IMR-90 (cell line): Measurements from ENCODE around the gene COL6A3. TPM values are rescaled to one million over a fixed set of nuclear protein-coding genes. Genes with fewer than 3 reads are reported as not detected.

Experiments used
- ATAC-seq: fragments of 200-7000 bp; cut with Tn5 transposase; 2 replicates; pipeline ENCODE4 v1.9.1; 2020; ENCODE audit warnings: low read depth, mild to moderate bottlenecking, moderate library complexity
- BruUV-seq: library from RNA; stranded (reverse); fragments of 400-500 nt; replicated peaks from 2 replicates; lab custom pipeline; 2021; lab: Mats Ljungman, UMichigan
- CTCF ChIA-PET: fragments of 300-600 bp; formaldehyde crosslinking; extraction: SDS; loops from one replicate; lab custom pipeline; 2021; ENCODE audit warnings: antibody characterized with exemption; lab: Yijun Ruan, JAX
- POLR2A ChIA-PET: fragments of 300-600 bp; sonication (Branson Sonifier 250); formaldehyde crosslinking; loops from one replicate; lab custom pipeline; 2022; ENCODE audit warnings: antibody characterized with exemption; ENCODE audit not compliant: unreplicated experiment; lab: Charles Lee
- DNase-seq: peaks from one replicate; pipeline ENCODE4 v3.0.0; 2013
- H2AFZ ChIP-seq: replicated peaks from 2 replicates; pipeline ENCODE3; 2013; ENCODE audit warnings: low read length, mild to moderate bottlenecking; ENCODE audit not compliant: poor library complexity
- H2AK5ac ChIP-seq: 2 replicates; pipeline ENCODE4 v1.6.1; 2013; ENCODE audit warnings: low read depth, low read length, inconsistent platforms
- H2AK9ac ChIP-seq: replicated peaks from 2 replicates; pipeline ENCODE3; 2013; ENCODE audit warnings: mild to moderate bottlenecking, low read depth, low read length, moderate library complexity; ENCODE audit not compliant: poor library complexity
- H2BK120ac ChIP-seq: 2 replicates; pipeline ENCODE4 v1.6.1; 2013; ENCODE audit warnings: low read depth, low read length, inconsistent platforms
- H2BK15ac ChIP-seq: 3 replicates; pipeline ENCODE4 v1.6.1; 2013; ENCODE audit warnings: low read depth, low read length, inconsistent platforms
- H2BK20ac ChIP-seq: 2 replicates; pipeline ENCODE4 v1.6.1; 2013; ENCODE audit warnings: low read depth, mild to moderate bottlenecking, inconsistent platforms, low read length, moderate library complexity
- H2BK5ac ChIP-seq: 2 replicates; pipeline ENCODE4 v1.6.1; 2013; ENCODE audit warnings: mild to moderate bottlenecking, low read depth, low read length, inconsistent platforms; ENCODE audit not compliant: poor library complexity, severe bottlenecking
- H3K14ac ChIP-seq: replicated peaks from 2 replicates; pipeline ENCODE4 v1.6.1; 2013; ENCODE audit warnings: low read depth, low read length, inconsistent platforms
- H3K18ac ChIP-seq: 2 replicates; pipeline ENCODE4 v1.6.1; 2013; ENCODE audit warnings: low read depth, low read length, control low read depth
- H3K23ac ChIP-seq: 2 replicates; pipeline ENCODE4 v1.6.1; 2013; ENCODE audit warnings: low read depth, low read length, inconsistent platforms
- H3K27ac ChIP-seq: 2 replicates; pipeline ENCODE4 v1.5.1; 2013; ENCODE audit warnings: mild to moderate bottlenecking, control low read depth, low read length; ENCODE audit not compliant: insufficient read depth
- H3K27me3 ChIP-seq: 2 replicates; pipeline ENCODE4 v1.6.1; 2013; ENCODE audit warnings: low read length; ENCODE audit not compliant: control insufficient read depth, insufficient read depth
- H3K36me3 ChIP-seq: 2 replicates; pipeline ENCODE4 v1.6.1; 2013; ENCODE audit warnings: low read length, mixed read lengths; ENCODE audit not compliant: control insufficient read depth, insufficient read depth
- H3K4ac ChIP-seq: 2 replicates; pipeline ENCODE4 v1.6.1; 2013; ENCODE audit warnings: low read depth, low read length, inconsistent platforms
- H3K4me1 ChIP-seq: 2 replicates; pipeline ENCODE4 v1.6.1; 2013; ENCODE audit warnings: low read length, mixed read lengths; ENCODE audit not compliant: control insufficient read depth, insufficient read depth
- H3K4me2 ChIP-seq: 2 replicates; pipeline ENCODE4 v1.6.1; 2013; ENCODE audit warnings: low read depth, mild to moderate bottlenecking, control low read depth, low read length, moderate library complexity
- H3K4me3 ChIP-seq: 2 replicates; pipeline ENCODE4 v1.5.1; 2013; ENCODE audit warnings: low read depth, mild to moderate bottlenecking, control low read depth, low read length, moderate library complexity; ENCODE audit not compliant: insufficient read depth
- H3K56ac ChIP-seq: 2 replicates; pipeline ENCODE4 v1.6.1; 2013; ENCODE audit warnings: low read length, inconsistent platforms; ENCODE audit not compliant: insufficient read depth; ENCODE audit errors: extremely low read depth
- H3K79me1 ChIP-seq, 2 experiments: 2 replicates each; pipeline ENCODE4 v1.6.1; 2013; ENCODE audit warnings: low read length in 2 of 2, inconsistent platforms in 1 of 2, low read depth in 1 of 2
- H3K9ac ChIP-seq: 2 replicates; pipeline ENCODE4 v1.6.1; 2013; ENCODE audit warnings: low read depth, low read length, control low read depth
- H3K9me1 ChIP-seq: 2 replicates; pipeline ENCODE4 v1.6.1; 2013; ENCODE audit warnings: low read length, inconsistent platforms; ENCODE audit not compliant: insufficient read depth
- H3K9me3 ChIP-seq: 2 replicates; pipeline ENCODE4 v1.6.1; 2013; ENCODE audit warnings: low read length; ENCODE audit not compliant: control insufficient read depth, insufficient read depth
- H4K20me1 ChIP-seq: 2 replicates; pipeline ENCODE4 v1.6.1; 2013; ENCODE audit warnings: low read length, inconsistent platforms; ENCODE audit not compliant: insufficient read depth
- H4K5ac ChIP-seq: 2 replicates; pipeline ENCODE4 v1.6.1; 2013; ENCODE audit warnings: mild to moderate bottlenecking, low read depth, low read length, control low read depth
- H4K8ac ChIP-seq, 2 experiments: 2 replicates each; pipeline ENCODE4 v1.6.1; 2013; ENCODE audit warnings: low read depth in 2 of 2, low read length in 2 of 2, control low read depth in 1 of 2, inconsistent platforms in 1 of 2
- H4K91ac ChIP-seq: 2 replicates; pipeline ENCODE4 v1.6.1; 2013; ENCODE audit warnings: low read depth, low read length, inconsistent platforms; ENCODE audit not compliant: insufficient read depth
- FOS ChIP-seq: fragments of 150-350 bp; IDR thresholded peaks from 2 replicates; pipeline ENCODE4 v1.6.1; 2016; ENCODE audit warnings: low read depth, low read length
- WGBS, 2 experiments: methylation state at CpG; one replicate each; pipeline versions ENCODE4 v1.1.5 to v1.1.7; 2013; ENCODE audit warnings: missing lambda C conversion rate in 2 of 2; ENCODE audit not compliant: insufficient read length in 1 of 2; ENCODE audit errors: extremely low coverage in 2 of 2; 5-methylcytosine and 5-hydroxymethylcytosine counted together
- dilution Hi-C: fragments of 300-500 bp; cut with HindIII; formaldehyde crosslinking; loops from one replicate; pipeline ENCODE4 v1.14.3; 2018; ENCODE audit warnings: low sequenced_read_pairs; ENCODE audit not compliant: unreplicated experiment
- in situ Hi-C: fragments of 300-500 bp; cut with MboI; formaldehyde crosslinking; loops from 3 replicates; pipeline ENCODE4 v1.14.3; 2019; ENCODE audit warnings: low sequenced_read_pairs, inconsistent platforms, mixed read lengths
- intact Hi-C: fragments of 100-400 bp; cut with micrococcal nuclease; formaldehyde crosslinking; loops from 2 replicates; pipeline ENCODE4 v1.10.0; 2022
- polyA plus RNA-seq, 3 experiments: library from polyadenylated mRNA; depleted of rRNA; stranded (reverse); fragments of >200 nt; gene quantifications; 2 replicates each; pipeline ENCODE4 v1.2.3, GENCODE V29; 2012; ENCODE audit warnings: low replicate concordance in 1 of 3
- total RNA-seq: library from RNA; depleted of rRNA; stranded (reverse); fragments of >200 nt; gene quantifications from 2 replicates; pipeline ENCODE4 v1.2.3, GENCODE V29; 2012

The COL6A3 gene
- total and polyA plus RNA-seq, 2 of the 4 experiments (the other 2 are of a cell fraction), result 964 to 1,855 TPM

- H3K23ac ChIP-seq, result no peak overlapping the region
- DNase-seq (no peak), ATAC-seq (no peak)
- H3K4me2 ChIP-seq, result peak overlapping the region; percentile 10; the same call in 1 of the 2 replicates
- no peak overlapping the region for H4K8ac ChIP-seq
- H3K27me3 ChIP-seq, result no peaks in the 10 kb centered on the region
- H2BK120ac ChIP-seq, result no peak overlapping the region
- H3K27ac ChIP-seq, result no peak overlapping the region
- H2AK5ac ChIP-seq, result no peak overlapping the region
- no peak overlapping the region for H3K18ac ChIP-seq
- no peak overlapping the region for H3K4me3 ChIP-seq
- no peak overlapping the region for H4K5ac ChIP-seq
- intact Hi-C loops, result no loop called here
- peaks cover 32% of the 10 kb centered on the region for H3K4me1 ChIP-seq
- TF ChIP-seq FOS, result no peak
- peaks cover 49% of the 10 kb centered on the region for H3K36me3 ChIP-seq
- H2BK20ac ChIP-seq, result no peak overlapping the region
- peak overlapping the region; percentile 5 for H2BK5ac ChIP-seq
- ChIA-PET POLR2A (interaction anchor here (0.7 kb wide), 1 partner anchor 1946 kb away, joined by 4 read pairs; no protein-coding TSS in a partner anchor), CTCF (interaction anchor here (1.5 kb wide), 1 partner anchor 17 kb away, joined by 4 read pairs; no protein-coding TSS in a partner anchor)
- in situ Hi-C loops, result no loop called here
- no TSS peak for BruUV-seq
- no peak overlapping the region for H3K9ac ChIP-seq
- no peak overlapping the region for H3K14ac ChIP-seq
- no peak overlapping the region for H2AK9ac ChIP-seq
- peaks cover 0 to 15% of the 10 kb centered on the region in 2 experiments; a peak in 1 of 4 replicates for H3K79me1 ChIP-seq
- dilution Hi-C loops, result no loop called here
- 71% methylated on average over 1 of the region's 2 CpGs; no CpG with 5 or more reads in 1 of the 2 experiments for WGBS, 2 experiments
- H3K56ac ChIP-seq, result no peak overlapping the region
- peaks cover 100% of the 10 kb centered on the region for H4K20me1 ChIP-seq
- H2BK15ac ChIP-seq, result no peak overlapping the region
- no peak overlapping the region for H4K91ac ChIP-seq
- peaks cover 27% of the 10 kb centered on the region for H3K9me1 ChIP-seq
- H3K9me3 ChIP-seq, result no peaks in the 10 kb centered on the region
- no peak overlapping the region for H2AFZ ChIP-seq
- H3K4ac ChIP-seq, result no peak overlapping the region
Measured at GRCh38 chr2:237404413-237404812, 9.6 kb downstream of the COL6A3 start.
